Pancreas (tissue), 10 donors: ENCODE results near the gene UBQLN4. TPM values are rescaled to one million over a fixed set of nuclear protein-coding genes. Genes with fewer than 3 reads are reported as not detected.

Experiments used
- ATAC-seq, 4 donors: fragments of 200-7000 bp; cut with Tn5 transposase; one replicate each; pipeline versions ENCODE4 v1.8.0 to v1.9.1; 2020; ENCODE audit warnings: mild to moderate bottlenecking in 4 of 4, moderate library complexity in 4 of 4
- DNase-seq, 6 donors: peaks; one replicate each; pipeline ENCODE4 v3.0.0-alpha.2; 2020
- FAIRE-seq: peaks from 2 replicates; lab custom pipeline; 2012; peaks lifted over from hg19 to GRCh38; lab: Jason Lieb, UNC
- H3K27ac ChIP-seq, 4 donors: fragments of 200-600 bp; sonication (generic); 1 replicate in 3 of 4; 2 replicates in 1 of 4; pipeline versions ENCODE4 v1.5.0 to v1.8.0; 2020
- H3K27me3 ChIP-seq, 4 donors: fragments of 200-600 bp; one replicate each; pipeline ENCODE4 v1.8.0; 2021
- H3K36me3 ChIP-seq, 3 donors: fragments of 200-600 bp; sonication (generic) in 1 of 3; one replicate each; pipeline versions ENCODE4 v1.5.0 to v1.8.0; 2020 to 2021
- H3K4me1 ChIP-seq, 3 donors: fragments of 200-600 bp; one replicate each; pipeline ENCODE4 v1.8.0; 2021
- H3K4me3 ChIP-seq, 4 donors: fragments of 200-600 bp; sonication (generic) in 2 of 4; one replicate each; pipeline versions ENCODE4 v1.5.0 to v1.8.0; 2020 to 2021
- H3K9me3 ChIP-seq, 4 donors: fragments of 200-600 bp; one replicate each; pipeline ENCODE4 v1.8.0; 2021
- WGBS, 2 donors: extraction: QIAGEN DNeasy Blood & Tissue Kit; methylation state at CpG; one replicate each; pipeline ENCODE4 v1.1.7; 2013; 5-methylcytosine and 5-hydroxymethylcytosine counted together
- intact Hi-C, 3 donors: fragments of 100-400 bp; cut with DNase I; formaldehyde crosslinking; loops; one replicate each; pipeline versions ENCODE4 v1.11.1 to v1.14.2; 2022
- polyA plus RNA-seq, 2 donors: library from polyadenylated mRNA; stranded (reverse); fragments of 200-250 nt; gene quantifications; one replicate each; pipeline ENCODE4 v1.2.3, GENCODE V29; 2013
- total RNA-seq, 6 donors: library from RNA; stranded (reverse); fragmentation: NEBNext Ultra II Directional in 4 of 6; extraction: Animal tissue kit (Norgen Biotek cat#: 25700) in 4 of 6; gene quantifications; one replicate each; pipeline versions ENCODE4 v1.2.1 to v1.2.4, GENCODE V29; 2021 to 2023
- TF ChIP-seq, protein P1 (sequence below), 4 donors: fragments of 200-600 bp; sonication (generic) in 3 of 4; IDR thresholded peaks; one replicate each; pipeline versions ENCODE4 v1.5.0 to v1.8.0; 2021; ENCODE audit warnings: antibody characterized with exemption in 4 of 4
- donor health status: healthy with polysubstance abuse.
- donor health status: DM: no; HTN: no; CAD: no; lungs with moderate emphysema.
- donor health status: DM: no; HTN: no; CAD: no.
- donor health status: control.
- donor health status: control.
- donor health status: Bipolar disorder and iron deficiency.
- donor health status: DM: yes; HTN: yes; CAD: no.
- donor health status: DM: no; HTN: no; CAD: no.
- donor health status: DM: no; HTN: no; CAD: no.
- donor health status: DM: yes; HTN: yes; CAD: no.

The UBQLN4 gene
- total and polyA plus RNA-seq, 8 donors = 14.1 to 28.2 (median 18.4) TPM

DNA sequence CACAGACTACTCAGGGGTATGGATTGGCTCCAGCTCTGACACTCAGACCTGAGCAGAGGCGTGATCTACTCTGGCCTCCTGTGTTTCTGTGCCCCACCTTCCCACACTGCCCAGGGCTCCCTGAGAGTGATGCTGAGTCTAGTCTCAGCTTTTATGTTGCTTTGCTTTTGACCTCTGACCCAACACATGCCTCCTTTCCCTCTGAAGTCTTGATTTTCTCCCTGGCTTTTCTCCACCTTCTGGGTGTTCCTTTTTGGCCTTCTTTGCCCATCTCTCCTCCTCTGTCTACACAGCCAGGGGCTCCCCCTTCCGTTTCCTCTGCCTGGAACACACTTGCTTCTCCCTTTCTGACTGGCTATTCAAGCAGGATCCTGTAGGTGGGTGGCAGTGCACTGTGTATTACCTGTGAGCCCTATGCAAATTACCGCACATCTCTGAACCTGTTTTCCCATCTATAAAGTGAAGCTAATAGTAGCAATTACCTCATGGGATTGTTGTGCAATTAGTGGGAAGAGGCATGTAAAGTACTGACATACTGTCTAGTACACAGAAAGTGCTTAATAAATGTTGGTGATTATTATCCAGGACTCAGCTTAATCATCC lies 42.4 kb upstream of the UBQLN4 start:
- FAIRE-seq (no peak), ATAC-seq (peak in 2 of 4 donors; percentile 2 to 3)
- no peaks in the 10 kb centered on the region for H3K9me3 ChIP-seq

DNA sequence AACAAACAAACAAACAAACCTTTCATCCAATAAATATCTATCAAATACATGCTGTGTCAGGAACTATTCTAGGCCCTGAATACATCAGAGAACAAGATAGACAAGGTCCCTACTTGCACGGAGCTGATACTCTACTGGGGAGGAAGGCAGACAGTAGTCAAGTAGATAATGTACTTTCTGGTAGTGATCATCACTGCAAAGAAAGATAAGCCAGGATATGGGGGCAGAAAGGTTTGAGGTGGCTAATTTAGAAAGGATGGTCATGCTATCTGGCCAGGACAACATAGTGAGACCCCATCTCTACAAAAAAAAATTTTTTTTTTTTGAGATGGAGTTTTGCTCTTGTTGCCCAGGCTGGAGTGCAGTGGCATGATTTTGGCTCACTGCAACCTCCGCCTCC lies 38.0 kb upstream of the UBQLN4 start:
- no peaks in the 10 kb centered on the region for H3K9me3 ChIP-seq
- 62 to 63% methylated on average over 2 of the region's 2 CpGs for WGBS, 2 donors
- intact Hi-C loops = loop anchor here in 1 of 3 donors (5.0 kb wide), 2 partner anchors 46 to 131 kb away; no protein-coding TSS in a partner anchor

More for the DNA sequence above, 42.4 kb upstream of the UBQLN4 start:
- Histone ChIP-seq H3K27ac (no peak overlapping the region), H3K4me3 (no peak overlapping the region), H3K36me3 (no peaks in the 10 kb centered on the region), H3K27me3 (no peaks in the 10 kb centered on the region), H3K4me1 (peaks cover 0 to 3% (median 0%) of the 10 kb centered on the region in 3 donors)
- no peak for DNase-seq
- 62 to 77% methylated on average over 3 of the region's 3 CpGs for WGBS, 2 donors
- TF ChIP-seq, protein P1, sequence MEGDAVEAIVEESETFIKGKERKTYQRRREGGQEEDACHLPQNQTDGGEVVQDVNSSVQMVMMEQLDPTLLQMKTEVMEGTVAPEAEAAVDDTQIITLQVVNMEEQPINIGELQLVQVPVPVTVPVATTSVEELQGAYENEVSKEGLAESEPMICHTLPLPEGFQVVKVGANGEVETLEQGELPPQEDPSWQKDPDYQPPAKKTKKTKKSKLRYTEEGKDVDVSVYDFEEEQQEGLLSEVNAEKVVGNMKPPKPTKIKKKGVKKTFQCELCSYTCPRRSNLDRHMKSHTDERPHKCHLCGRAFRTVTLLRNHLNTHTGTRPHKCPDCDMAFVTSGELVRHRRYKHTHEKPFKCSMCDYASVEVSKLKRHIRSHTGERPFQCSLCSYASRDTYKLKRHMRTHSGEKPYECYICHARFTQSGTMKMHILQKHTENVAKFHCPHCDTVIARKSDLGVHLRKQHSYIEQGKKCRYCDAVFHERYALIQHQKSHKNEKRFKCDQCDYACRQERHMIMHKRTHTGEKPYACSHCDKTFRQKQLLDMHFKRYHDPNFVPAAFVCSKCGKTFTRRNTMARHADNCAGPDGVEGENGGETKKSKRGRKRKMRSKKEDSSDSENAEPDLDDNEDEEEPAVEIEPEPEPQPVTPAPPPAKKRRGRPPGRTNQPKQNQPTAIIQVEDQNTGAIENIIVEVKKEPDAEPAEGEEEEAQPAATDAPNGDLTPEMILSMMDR (IDR thresholded peaks at IDR 0.05) = no peak
- intact Hi-C loops = loop anchor here in 1 of 3 donors (2.0 kb wide), 1 partner anchor 35 kb away; no protein-coding TSS in a partner anchor

DNA sequence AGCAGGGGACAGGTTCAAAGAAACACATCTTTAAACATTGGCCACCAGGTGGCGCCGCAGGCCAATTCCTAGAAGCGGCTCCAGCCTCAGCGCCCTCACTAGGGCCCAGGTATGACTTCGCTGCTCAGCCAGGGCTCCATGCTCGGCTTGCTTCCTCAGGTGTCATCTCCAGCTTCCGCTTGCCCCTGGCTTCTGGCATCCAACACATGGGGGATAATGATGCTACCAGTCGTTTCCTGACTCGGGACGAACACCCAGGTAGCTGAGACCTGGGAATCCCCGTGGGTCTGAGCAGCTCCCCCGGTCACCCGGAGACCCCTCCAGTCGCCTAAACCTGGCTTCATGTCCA lies 37.2 kb upstream of the UBQLN4 start:
- FAIRE-seq (no peak), ATAC-seq (peak; percentile 87 to 94 (median 93)), DNase-seq (peak; percentile 77 to 96 (median 90))
- H3K36me3 ChIP-seq = no peaks in the 10 kb centered on the region
- 32 to 33% methylated on average over 14 of the region's 14 CpGs for WGBS, 2 donors
- H3K27me3 ChIP-seq = no peaks in the 10 kb centered on the region
- H3K27ac ChIP-seq = peak overlapping the region in 1 of 4 donors; percentile 28
- no peaks in the 10 kb centered on the region for H3K9me3 ChIP-seq
- H3K4me1 ChIP-seq = no peaks in the 10 kb centered on the region
- intact Hi-C loops = loop anchor here in 1 of 3 donors (5.0 kb wide), 2 partner anchors 46 to 131 kb away; no protein-coding TSS in a partner anchor
- no peak overlapping the region for H3K4me3 ChIP-seq
- TF ChIP-seq, protein P1 (IDR thresholded peaks at IDR 0.05) = peak; percentile 73 to 84 (median 78)

More for the DNA sequence above, 38.0 kb upstream of the UBQLN4 start:
- H3K27ac ChIP-seq = no peak overlapping the region
- FAIRE-seq (no peak), DNase-seq (no peak), ATAC-seq (no peak)
- H3K27me3 ChIP-seq = no peaks in the 10 kb centered on the region
- H3K4me1 ChIP-seq = peaks cover 0 to under 1% (median 0%) of the 10 kb centered on the region in 3 donors
- H3K4me3 ChIP-seq = no peak overlapping the region
- TF ChIP-seq, protein P1 (IDR thresholded peaks at IDR 0.05) = no peak
- H3K36me3 ChIP-seq = no peaks in the 10 kb centered on the region

DNA sequence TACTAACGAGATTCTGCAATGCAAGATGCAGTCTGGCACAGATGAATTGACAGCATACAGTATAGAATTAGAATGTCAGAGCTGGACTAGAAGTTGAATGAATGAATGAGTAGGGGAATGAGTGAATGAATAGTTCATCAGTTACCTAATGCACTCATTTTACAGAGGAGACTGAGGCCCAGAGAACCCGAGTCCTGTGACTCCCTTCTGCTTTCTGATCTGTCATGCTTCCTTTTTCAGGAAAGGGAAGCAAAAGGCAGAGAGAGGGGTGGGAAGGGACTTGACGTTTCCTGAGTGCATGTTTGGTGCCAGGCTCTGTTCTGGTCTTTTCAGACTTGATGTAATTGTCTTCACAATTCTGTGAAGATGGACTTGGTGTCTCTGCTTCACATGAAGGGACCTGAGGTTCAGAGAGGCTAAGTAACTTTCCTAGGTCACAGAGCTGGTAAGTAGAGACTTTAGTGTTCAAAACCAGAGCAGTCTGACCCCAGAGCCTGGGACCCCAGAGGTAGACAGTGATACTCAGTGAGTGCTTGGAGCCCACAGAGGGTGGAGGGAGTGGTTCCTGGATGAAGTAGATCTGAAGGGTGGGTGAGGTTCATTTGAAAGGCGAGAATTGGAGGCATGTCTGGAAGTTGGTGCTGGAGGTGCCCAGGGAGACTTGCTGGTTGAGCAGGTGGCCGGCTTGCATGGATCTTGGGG lies 36.7 kb upstream of the UBQLN4 start:
- Histone ChIP-seq H3K27me3 (no peaks in the 10 kb centered on the region), H3K27ac (peak overlapping the region in 1 of 4 donors; percentile 28), H3K36me3 (no peaks in the 10 kb centered on the region), H3K4me1 (no peaks in the 10 kb centered on the region), H3K4me3 (no peak overlapping the region), H3K9me3 (no peaks in the 10 kb centered on the region)
- ATAC-seq (peak in 2 of 4 donors; percentile 33 to 57), FAIRE-seq (no peak), DNase-seq (peak in 1 of 6 donors; percentile 28)
- TF ChIP-seq, protein P1 (IDR thresholded peaks at IDR 0.05) = no peak
- WGBS, 2 donors = 36 to 41% methylated on average over 5 of the region's 5 CpGs
- intact Hi-C loops = loop anchor here in 1 of 3 donors (5.0 kb wide), 2 partner anchors 47 to 132 kb away; no protein-coding TSS in a partner anchor
